ENCODE measurements around the gene PRPS2. TPM values are rescaled to one million over a fixed set of nuclear protein-coding genes. Genes with fewer than 3 reads are reported as not detected.

The PRPS2 gene
- total RNA-seq, 4 donors from 2014 or later, result 16.6 to 31.7 (median 27.2) TPM

DNA sequence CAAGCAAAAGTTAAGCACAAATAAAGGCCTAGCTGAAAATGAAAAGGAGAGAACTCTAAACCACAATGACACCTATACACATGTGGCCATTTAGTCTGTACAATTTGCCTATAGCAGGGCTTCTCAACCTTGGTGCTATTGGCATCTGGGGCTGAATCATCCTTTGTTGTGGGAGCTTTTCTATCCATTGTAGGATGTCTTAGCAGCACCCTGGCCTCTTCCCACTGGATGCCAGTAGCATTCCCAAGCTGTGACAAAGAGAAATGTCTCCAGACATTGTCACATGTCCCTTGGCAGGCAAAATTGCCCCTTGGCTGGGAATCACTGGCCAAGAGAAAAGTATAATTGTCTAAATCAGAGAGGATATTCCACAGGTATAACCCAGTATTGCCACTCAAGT lies 13.5 kb upstream of the PRPS2 start:
- intact Hi-C loops (cut with DNase I), result no loop called here
- TF ChIP-seq, protein P1, sequence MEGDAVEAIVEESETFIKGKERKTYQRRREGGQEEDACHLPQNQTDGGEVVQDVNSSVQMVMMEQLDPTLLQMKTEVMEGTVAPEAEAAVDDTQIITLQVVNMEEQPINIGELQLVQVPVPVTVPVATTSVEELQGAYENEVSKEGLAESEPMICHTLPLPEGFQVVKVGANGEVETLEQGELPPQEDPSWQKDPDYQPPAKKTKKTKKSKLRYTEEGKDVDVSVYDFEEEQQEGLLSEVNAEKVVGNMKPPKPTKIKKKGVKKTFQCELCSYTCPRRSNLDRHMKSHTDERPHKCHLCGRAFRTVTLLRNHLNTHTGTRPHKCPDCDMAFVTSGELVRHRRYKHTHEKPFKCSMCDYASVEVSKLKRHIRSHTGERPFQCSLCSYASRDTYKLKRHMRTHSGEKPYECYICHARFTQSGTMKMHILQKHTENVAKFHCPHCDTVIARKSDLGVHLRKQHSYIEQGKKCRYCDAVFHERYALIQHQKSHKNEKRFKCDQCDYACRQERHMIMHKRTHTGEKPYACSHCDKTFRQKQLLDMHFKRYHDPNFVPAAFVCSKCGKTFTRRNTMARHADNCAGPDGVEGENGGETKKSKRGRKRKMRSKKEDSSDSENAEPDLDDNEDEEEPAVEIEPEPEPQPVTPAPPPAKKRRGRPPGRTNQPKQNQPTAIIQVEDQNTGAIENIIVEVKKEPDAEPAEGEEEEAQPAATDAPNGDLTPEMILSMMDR (IDR thresholded peaks at IDR 0.05), result no peak
- TF ChIP-seq POLR2A (IDR thresholded peaks at IDR 0.05), result no peak
- Histone ChIP-seq H3K27ac (no peak overlapping the region), H3K27me3 (peaks cover 16% of the 10 kb centered on the region), H3K4me3 (replicated peaks in 1 of 3) (no peak overlapping the region), H3K4me1 (no peaks in the 10 kb centered on the region), H3K9me3 (no peaks in the 10 kb centered on the region), H3K36me3 (no peaks in the 10 kb centered on the region)
- no peak for DNase-seq

DNA sequence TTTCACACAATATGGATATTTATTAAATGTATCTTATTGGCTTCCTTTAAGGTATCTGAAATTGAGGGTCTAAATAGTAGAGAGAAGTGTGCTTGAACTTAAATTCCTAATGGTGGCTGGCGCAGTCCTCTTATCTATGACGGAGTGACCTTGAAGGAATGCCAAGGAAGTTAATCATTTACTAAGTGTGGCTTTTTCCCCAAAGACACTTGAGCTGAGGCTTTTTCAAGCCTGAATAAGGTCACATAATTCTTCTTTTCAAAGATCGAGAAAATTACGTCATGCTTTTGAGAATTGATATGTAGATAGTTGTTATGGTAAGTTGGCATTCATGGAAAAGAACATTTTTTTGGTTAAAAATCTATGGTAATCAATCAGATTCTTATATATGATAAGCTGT lies 11.7 kb upstream of the PRPS2 start:
- no peak overlapping the region for H3K27ac ChIP-seq
- TF ChIP-seq, protein P1 (IDR thresholded peaks at IDR 0.05), result no peak
- TF ChIP-seq POLR2A (IDR thresholded peaks at IDR 0.05), result no peak
- no peak for DNase-seq
- no peaks in the 10 kb centered on the region for H3K36me3 ChIP-seq
- WGBS, 2 donors, result 46 to 54% methylated on average over 4 of the region's 4 CpGs
- H3K4me1 ChIP-seq, result no peaks in the 10 kb centered on the region
- intact Hi-C loops (cut with DNase I), result no loop called here
- H3K27me3 ChIP-seq, result peaks cover 6% of the 10 kb centered on the region
- no peak overlapping the region for H3K4me3 ChIP-seq (replicated peaks in 1 of 3)
- H3K9me3 ChIP-seq, result no peaks in the 10 kb centered on the region

DNA sequence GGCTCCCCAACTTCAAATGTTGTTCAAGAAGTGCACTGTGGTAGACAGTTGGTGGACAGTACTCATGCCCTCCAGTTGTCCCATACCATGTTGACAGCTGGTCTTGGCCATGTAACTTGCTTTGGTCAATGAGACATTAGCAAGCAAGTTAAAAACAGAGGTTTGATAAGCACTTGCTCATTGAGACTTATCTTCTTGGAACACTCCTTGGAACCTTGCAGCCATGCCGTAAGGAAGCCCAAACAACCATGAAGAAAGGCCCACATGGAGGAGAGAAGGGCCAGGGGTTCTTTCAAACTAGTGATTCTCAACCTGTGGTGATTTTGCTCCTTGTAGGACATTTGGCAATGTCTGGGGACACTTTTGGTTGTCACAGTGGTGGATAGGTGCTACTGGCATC lies 2.6 kb upstream of the PRPS2 start:
- H3K4me1 ChIP-seq, result no peaks in the 10 kb centered on the region
- no peak for TF ChIP-seq POLR2A (IDR thresholded peaks at IDR 0.05)
- TF ChIP-seq, protein P1 (IDR thresholded peaks at IDR 0.05), result no peak
- H3K36me3 ChIP-seq, result no peaks in the 10 kb centered on the region
- no peak overlapping the region for H3K4me3 ChIP-seq (replicated peaks in 1 of 3)
- H3K27me3 ChIP-seq, result no peaks in the 10 kb centered on the region
- no peak overlapping the region for H3K27ac ChIP-seq
- H3K9me3 ChIP-seq, result no peaks in the 10 kb centered on the region
- no peak for DNase-seq
- intact Hi-C loops (cut with DNase I), result no loop called here
- WGBS, 2 donors, result 90 to 100% methylated on average over 1 of the region's 1 CpG

DNA sequence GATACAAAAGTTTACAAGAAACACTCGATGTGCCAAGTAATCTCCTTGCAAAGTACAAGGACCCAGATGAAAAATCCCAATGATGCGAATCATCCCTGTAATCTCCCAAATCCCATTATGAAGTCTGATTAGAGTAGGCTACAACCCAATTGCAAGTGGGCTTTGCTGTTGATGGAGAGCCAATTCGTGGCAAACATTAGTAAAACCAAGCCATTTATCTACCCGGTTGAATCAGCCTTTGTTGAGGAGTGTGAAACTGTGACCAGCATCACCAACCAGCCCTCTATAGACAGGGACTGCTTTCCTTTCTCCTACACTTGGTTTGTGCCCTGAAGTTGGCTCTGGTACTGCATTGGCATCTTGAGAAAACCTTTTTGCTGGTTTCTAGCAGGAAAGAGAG lies 1.2 kb upstream of the PRPS2 start:
- TF ChIP-seq POLR2A (IDR thresholded peaks at IDR 0.05), result no peak
- TF ChIP-seq, protein P1 (IDR thresholded peaks at IDR 0.05), result no peak
- Histone ChIP-seq H3K4me3 (replicated peaks in 1 of 3) (no peak overlapping the region), H3K9me3 (no peaks in the 10 kb centered on the region), H3K27me3 (no peaks in the 10 kb centered on the region), H3K4me1 (no peaks in the 10 kb centered on the region), H3K36me3 (no peaks in the 10 kb centered on the region), H3K27ac (no peak overlapping the region)
- DNase-seq, result no peak
- WGBS, 2 donors, result 88 to 90% methylated on average over 4 of the region's 4 CpGs
- intact Hi-C loops (cut with DNase I), result no loop called here

DNA sequence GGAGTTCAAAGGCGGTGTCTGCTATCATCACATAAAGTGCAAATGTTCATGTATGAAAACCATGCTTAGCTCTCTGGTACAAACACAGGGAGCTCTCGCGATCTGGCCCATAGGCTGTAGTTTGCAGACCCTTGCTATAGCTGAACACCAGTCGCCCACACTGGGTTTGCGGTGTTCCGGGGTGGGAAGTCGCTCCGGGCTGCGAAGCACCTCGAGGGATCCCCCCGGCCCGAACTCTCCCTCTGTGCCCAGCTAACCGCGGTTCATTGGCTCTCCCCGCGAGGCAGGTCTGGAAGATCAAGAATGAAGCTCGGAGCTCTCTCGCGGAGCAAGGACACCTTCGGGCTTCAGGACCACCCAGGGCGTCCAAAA lies 341 bp upstream of the PRPS2 start:
- Histone ChIP-seq H3K4me3 (replicated peaks in 1 of 3) (peak overlapping the region in 1 of 3 donors; percentile 48), H3K27me3 (no peaks in the 10 kb centered on the region), H3K27ac (no peak overlapping the region), H3K36me3 (no peaks in the 10 kb centered on the region), H3K9me3 (no peaks in the 10 kb centered on the region), H3K4me1 (no peaks in the 10 kb centered on the region)
- no peak for TF ChIP-seq POLR2A (IDR thresholded peaks at IDR 0.05)
- TF ChIP-seq, protein P1 (IDR thresholded peaks at IDR 0.05), result no peak
- intact Hi-C loops (cut with DNase I), result no loop called here
- 2 to 7% methylated on average over 4 to 16 of the region's 21 CpGs for WGBS, 2 donors
- DNase-seq, result no peak
